Transverse colon (tissue), 3 donors: ENCODE results near the gene NECAB2.

Experiments used
- POLR2A ChIP-seq: fragments of 450-650 bp; IDR thresholded peaks from one replicate; pipeline ENCODE4 v1.6.1; 2016; ENCODE audit warnings: antibody characterized with exemption, mild to moderate bottlenecking, moderate library complexity
- TF ChIP-seq, protein P1 (sequence below), 5 experiments: fragments of 200-600 bp in 3 of 5; fragments of 450-650 bp in 2 of 5; sonication (generic) in 3 of 5; IDR thresholded peaks; 1 replicate in 2 of 5; 2 replicates in 3 of 5; pipeline ENCODE4 v1.5.1; 2016 to 2017; ENCODE audit warnings: antibody characterized with exemption in 5 of 5, inconsistent platforms in 3 of 5, mild to moderate bottlenecking in 2 of 5, moderate library complexity in 1 of 5

GRCh38 chr16:84004442-84004841 lies 36.4 kb downstream of the NECAB2 start:
- no peak for TF ChIP-seq POLR2A
- TF ChIP-seq, protein P1, sequence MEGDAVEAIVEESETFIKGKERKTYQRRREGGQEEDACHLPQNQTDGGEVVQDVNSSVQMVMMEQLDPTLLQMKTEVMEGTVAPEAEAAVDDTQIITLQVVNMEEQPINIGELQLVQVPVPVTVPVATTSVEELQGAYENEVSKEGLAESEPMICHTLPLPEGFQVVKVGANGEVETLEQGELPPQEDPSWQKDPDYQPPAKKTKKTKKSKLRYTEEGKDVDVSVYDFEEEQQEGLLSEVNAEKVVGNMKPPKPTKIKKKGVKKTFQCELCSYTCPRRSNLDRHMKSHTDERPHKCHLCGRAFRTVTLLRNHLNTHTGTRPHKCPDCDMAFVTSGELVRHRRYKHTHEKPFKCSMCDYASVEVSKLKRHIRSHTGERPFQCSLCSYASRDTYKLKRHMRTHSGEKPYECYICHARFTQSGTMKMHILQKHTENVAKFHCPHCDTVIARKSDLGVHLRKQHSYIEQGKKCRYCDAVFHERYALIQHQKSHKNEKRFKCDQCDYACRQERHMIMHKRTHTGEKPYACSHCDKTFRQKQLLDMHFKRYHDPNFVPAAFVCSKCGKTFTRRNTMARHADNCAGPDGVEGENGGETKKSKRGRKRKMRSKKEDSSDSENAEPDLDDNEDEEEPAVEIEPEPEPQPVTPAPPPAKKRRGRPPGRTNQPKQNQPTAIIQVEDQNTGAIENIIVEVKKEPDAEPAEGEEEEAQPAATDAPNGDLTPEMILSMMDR (IDR thresholded peaks at IDR 0.05), result no peak
